Measurements from ENCODE around the gene TSKS. TPM values are rescaled to one million over a fixed set of nuclear protein-coding genes. Genes with fewer than 3 reads are reported as not detected.

The TSKS gene
- total and polyA plus RNA-seq, 7 donors = 0.36 to 1.2 (median 0.83) TPM; not detected in 4

GRCh38 chr19:49809160-49809940, 46.2 kb upstream of the TSKS start:
- DNase-seq = peak; percentile 84
- peaks cover 0 to 32% (median 0%) of the 10 kb centered on the region in 4 donors for H3K36me3 ChIP-seq
- intact Hi-C loops (cut with DNase I) = no loop called here
- H3K4me3 ChIP-seq = peak overlapping the region; percentile 51 to 69 (median 66)
- no peaks in the 10 kb centered on the region for H3K27me3 ChIP-seq
- no peaks in the 10 kb centered on the region for H3K9me3 ChIP-seq
- TF ChIP-seq EP300 (IDR thresholded peaks at IDR 0.05) = no peak
- no peak for TF ChIP-seq POLR2A (IDR thresholded peaks at IDR 0.05)
- TF ChIP-seq POLR2AphosphoS5 (IDR thresholded peaks at IDR 0.05) = peak in 1 of 4 donors; percentile 29
- TF ChIP-seq CTCF (IDR thresholded peaks at IDR 0.05) = no peak
- WGBS, 2 donors = 12 to 13% methylated on average over 50 of the region's 50 CpGs
- peaks cover 0 to 33% (median 24%) of the 10 kb centered on the region in 4 donors for H3K4me1 ChIP-seq
- H3K27ac ChIP-seq = peak overlapping the region; percentile 79 to 85 (median 83)

GRCh38 chr19:49808711-49809159, 45.6 kb upstream of the TSKS start:
- Histone ChIP-seq H3K27ac (peak overlapping the region; percentile 79 to 85 (median 83)), H3K36me3 (peaks cover 0 to 38% (median under 1%) of the 10 kb centered on the region in 4 donors), H3K27me3 (no peaks in the 10 kb centered on the region), H3K9me3 (no peaks in the 10 kb centered on the region), H3K4me1 (peaks cover 0 to 30% (median 22%) of the 10 kb centered on the region in 4 donors), H3K4me3 (peak overlapping the region; percentile 51 to 69 (median 66))
- peak; percentile 98 for DNase-seq
- WGBS, 2 donors = 3 to 6% methylated on average over 31 of the region's 31 CpGs
- intact Hi-C loops (cut with DNase I) = no loop called here
- TF ChIP-seq CTCF (IDR thresholded peaks at IDR 0.05) (no peak), POLR2AphosphoS5 (IDR thresholded peaks at IDR 0.05) (peak; percentile 71 to 85 (median 76))

GRCh38 chr19:49807904-49808675, 45.0 kb upstream of the TSKS start:
- H3K9me3 ChIP-seq = no peaks in the 10 kb centered on the region
- no peaks in the 10 kb centered on the region for H3K27me3 ChIP-seq
- WGBS, 2 donors = 85% methylated on average over 20 of the region's 20 CpGs
- peaks cover 0 to 44% (median 6%) of the 10 kb centered on the region in 4 donors for H3K36me3 ChIP-seq
- TF ChIP-seq EP300 (IDR thresholded peaks at IDR 0.05) = no peak
- no peak for TF ChIP-seq CTCF (IDR thresholded peaks at IDR 0.05)
- H3K4me3 ChIP-seq = peak overlapping the region in 3 of 4 donors; percentile 51 to 69 (median 69)
- intact Hi-C loops (cut with DNase I) = no loop called here
- peaks cover 0 to 30% (median 22%) of the 10 kb centered on the region in 4 donors for H3K4me1 ChIP-seq
- H3K27ac ChIP-seq = peak overlapping the region; percentile 79 to 85 (median 83)
- no peak for DNase-seq

GRCh38 chr19:49807058-49807903, 44.2 kb upstream of the TSKS start:
- TF ChIP-seq POLR2AphosphoS5 (IDR thresholded peaks at IDR 0.05) (no peak), CTCF (IDR thresholded peaks at IDR 0.05) (no peak), EP300 (IDR thresholded peaks at IDR 0.05) (no peak), POLR2A (IDR thresholded peaks at IDR 0.05) (no peak)
- intact Hi-C loops (cut with DNase I) = no loop called here
- H3K4me1 ChIP-seq = peaks cover 0 to 31% (median 23%) of the 10 kb centered on the region in 4 donors
- 76 to 88% methylated on average over 18 of the region's 18 CpGs for WGBS, 2 donors
- peaks cover 0 to 45% (median 6%) of the 10 kb centered on the region in 4 donors for H3K36me3 ChIP-seq
- H3K4me3 ChIP-seq = no peak overlapping the region
- no peaks in the 10 kb centered on the region for H3K27me3 ChIP-seq
- H3K27ac ChIP-seq = no peak overlapping the region
- H3K9me3 ChIP-seq = no peaks in the 10 kb centered on the region
- no peak for DNase-seq

Measured in sigmoid colon (tissue), 7 donors.